ENCODE results near the gene SFMBT2.
"Not testable (repeated sequence)": the region's sequence is repeated elsewhere in the genome, so short reads cannot be mapped to it uniquely, and the experiment has no call there.

Gene SFMBT2

DNA sequence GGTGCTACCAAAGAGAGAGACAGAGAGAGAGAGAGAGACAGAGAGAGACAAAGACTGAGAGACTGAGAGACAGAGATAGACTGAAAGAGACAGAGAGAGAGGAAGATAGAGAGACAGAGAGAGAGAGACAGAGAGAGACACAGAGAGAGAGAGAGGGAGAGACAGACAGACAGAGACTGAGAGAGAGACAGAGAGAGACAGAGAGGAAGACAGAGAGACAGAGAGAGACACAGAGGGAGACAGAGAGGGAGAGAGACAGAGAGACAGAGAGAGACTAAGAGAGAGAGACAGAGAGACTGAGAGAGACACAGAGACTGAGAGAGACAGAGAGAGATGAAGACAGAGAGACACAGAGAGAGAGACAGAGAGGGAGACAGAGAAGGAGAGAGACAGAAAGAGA lies 91.2 kb downstream of the SFMBT2 start:
- no peaks in the 10 kb centered on the region for H3K27me3 Mint-ChIP-seq
- peak overlapping the region; percentile 5 for H3K4me3 Mint-ChIP-seq
- peaks cover 59% of the 10 kb centered on the region for H3K4me1 Mint-ChIP-seq
- ATAC-seq = no peak
- peaks cover 14% of the 10 kb centered on the region for H3K9me3 Mint-ChIP-seq
- no peak for DNase-seq
- H3K36me3 Mint-ChIP-seq (ENCODE audit: low read depth) = peaks cover 52% of the 10 kb centered on the region
- H3K27ac Mint-ChIP-seq = peak overlapping the region; percentile 36

DNA sequence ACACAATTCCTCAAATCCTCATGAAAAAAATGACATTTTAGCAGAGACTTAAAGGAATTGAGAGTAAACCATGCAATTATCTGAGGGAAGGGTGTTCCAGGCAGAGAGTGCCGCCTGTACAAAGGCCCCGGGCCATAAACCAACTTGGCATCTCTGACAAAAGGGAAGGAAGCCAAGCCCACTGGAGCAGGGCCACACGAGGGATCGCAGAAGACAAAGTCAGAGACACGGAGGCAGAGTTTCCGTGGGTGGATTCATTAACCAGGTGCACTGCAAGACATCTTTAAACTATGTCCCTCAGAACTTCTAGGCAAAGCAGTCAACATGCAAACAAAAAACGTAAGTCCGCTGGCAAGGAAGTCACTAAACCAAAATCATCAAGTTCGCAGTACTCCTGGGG lies 92.0 kb downstream of the SFMBT2 start:
- Mint-ChIP-seq H3K4me3 (peak overlapping the region; percentile 3), H3K4me1 (peaks cover 66% of the 10 kb centered on the region), H3K9me3 (peaks cover 10% of the 10 kb centered on the region), H3K36me3 (ENCODE audit: low read depth) (peaks cover 44% of the 10 kb centered on the region), H3K27me3 (no peaks in the 10 kb centered on the region), H3K27ac (peak overlapping the region; percentile 7)
- DNase-seq = no peak
- ATAC-seq = no peak

GRCh38 chr10:7317786-7318446 lies 92.9 kb downstream of the SFMBT2 start:
- peaks cover 71% of the 10 kb centered on the region for H3K4me1 Mint-ChIP-seq
- ATAC-seq = no peak
- H3K4me3 Mint-ChIP-seq = no peak overlapping the region

GRCh38 chr10:7316839-7317238 lies 94.0 kb downstream of the SFMBT2 start:
- no peaks in the 10 kb centered on the region for H3K27me3 Mint-ChIP-seq
- ATAC-seq = no peak
- H3K36me3 Mint-ChIP-seq (ENCODE audit: low read depth) = peaks cover 40% of the 10 kb centered on the region
- H3K9me3 Mint-ChIP-seq = no peaks in the 10 kb centered on the region
- H3K4me3 Mint-ChIP-seq = no peak overlapping the region
- no peak for DNase-seq
- no peak overlapping the region for H3K27ac Mint-ChIP-seq
- H3K4me1 Mint-ChIP-seq = peaks cover 71% of the 10 kb centered on the region

More at GRCh38 chr10:7317786-7318446, 92.9 kb downstream of the SFMBT2 start:
- DNase-seq = no peak
- Mint-ChIP-seq H3K36me3 (ENCODE audit: low read depth) (peaks cover 50% of the 10 kb centered on the region), H3K27me3 (no peaks in the 10 kb centered on the region), H3K27ac (no peak overlapping the region), H3K9me3 (peaks cover 10% of the 10 kb centered on the region)

DNA sequence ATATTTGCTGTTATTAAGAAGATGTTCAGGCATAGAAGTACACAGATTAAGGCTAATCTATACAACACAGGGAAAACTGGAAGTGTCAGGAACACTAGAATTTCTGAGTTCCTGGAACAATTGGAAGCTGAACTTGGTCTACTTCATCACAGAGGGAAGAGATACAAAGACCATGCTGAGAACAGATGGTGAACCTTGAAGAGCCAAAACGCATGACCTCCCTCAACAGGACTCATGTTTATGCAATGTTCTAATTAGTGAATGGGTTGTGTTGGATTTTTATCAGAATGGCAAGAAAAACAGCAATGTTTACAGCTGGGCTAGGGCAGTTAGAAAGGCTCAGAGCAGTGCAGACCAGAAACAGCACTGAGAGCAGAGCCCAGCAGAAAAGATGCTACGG lies 94.9 kb downstream of the SFMBT2 start:
- Mint-ChIP-seq H3K27me3 (no peaks in the 10 kb centered on the region), H3K4me3 (no peak overlapping the region), H3K36me3 (ENCODE audit: low read depth) (peaks cover 36% of the 10 kb centered on the region), H3K9me3 (no peaks in the 10 kb centered on the region), H3K27ac (peak overlapping the region; percentile 11), H3K4me1 (peaks cover 71% of the 10 kb centered on the region)
- no peak for ATAC-seq
- DNase-seq = no peak

DNA sequence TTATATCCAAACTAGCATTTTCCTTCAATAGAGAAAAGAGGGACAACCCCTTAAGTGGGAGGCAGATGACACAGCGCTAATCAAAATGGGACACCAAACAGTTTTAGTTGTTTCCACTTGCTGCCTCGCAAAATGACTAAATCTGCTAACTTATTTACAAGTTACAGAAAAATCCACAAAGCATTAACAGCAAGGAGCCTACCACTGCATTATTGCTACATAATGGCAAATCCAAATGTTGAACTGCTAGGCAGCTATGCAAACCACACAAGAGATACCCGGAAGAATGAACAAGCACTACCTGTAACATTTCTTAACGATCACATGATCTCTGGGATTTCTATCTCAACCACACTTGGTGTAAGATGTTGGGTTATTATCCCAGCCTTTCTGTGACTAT lies 96.7 kb downstream of the SFMBT2 start:
- peaks cover 61% of the 10 kb centered on the region for H3K4me1 Mint-ChIP-seq
- peak overlapping the region; percentile 71 for H3K27ac Mint-ChIP-seq
- peak; percentile 29 for ATAC-seq
- no peaks in the 10 kb centered on the region for H3K9me3 Mint-ChIP-seq
- DNase-seq = no peak
- no peak overlapping the region for H3K4me3 Mint-ChIP-seq
- H3K27me3 Mint-ChIP-seq = no peaks in the 10 kb centered on the region
- H3K36me3 Mint-ChIP-seq (ENCODE audit: low read depth) = peaks cover 34% of the 10 kb centered on the region

GRCh38 chr10:7312488-7312857 lies 98.4 kb downstream of the SFMBT2 start:
- ATAC-seq (no peak), DNase-seq (no peak)
- peaks cover 34% of the 10 kb centered on the region for H3K36me3 Mint-ChIP-seq (ENCODE audit: low read depth)
- H3K9me3 Mint-ChIP-seq = peaks cover under 1% of the 10 kb centered on the region
- peaks cover 49% of the 10 kb centered on the region for H3K4me1 Mint-ChIP-seq
- no peak overlapping the region for H3K4me3 Mint-ChIP-seq
- H3K27ac Mint-ChIP-seq = no peak overlapping the region
- no peaks in the 10 kb centered on the region for H3K27me3 Mint-ChIP-seq

DNA sequence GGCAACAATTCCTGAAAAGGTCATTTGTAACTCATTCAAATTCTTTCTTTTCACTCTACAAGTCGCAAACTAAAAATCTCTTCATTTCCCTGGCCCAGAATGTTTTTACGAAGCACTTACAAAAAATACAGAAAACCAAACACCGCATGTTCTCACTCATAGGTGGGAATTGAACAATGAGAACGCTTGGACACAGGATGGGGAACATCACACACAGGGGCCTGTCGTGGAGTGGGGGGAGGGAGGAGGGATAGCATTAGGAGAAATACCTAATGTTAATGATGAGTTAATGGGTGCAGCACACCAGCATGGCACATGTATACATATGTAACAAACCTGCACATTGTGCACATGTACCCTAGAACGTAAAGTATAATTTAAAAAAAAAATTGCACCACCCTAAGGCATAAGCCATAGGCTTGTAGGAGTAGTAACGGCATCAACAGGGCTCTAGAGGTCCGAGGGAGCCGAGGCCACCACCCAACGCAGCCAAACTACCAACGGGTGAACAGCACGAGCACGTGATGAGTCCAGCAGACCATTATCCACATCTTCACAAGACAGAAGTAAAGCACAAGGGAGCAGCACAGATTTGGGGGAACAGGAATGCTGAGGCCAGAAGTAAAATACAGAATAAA lies 98.9 kb downstream of the SFMBT2 start:
- H3K9me3 Mint-ChIP-seq, DNase-seq, ATAC-seq, H3K27ac Mint-ChIP-seq, H3K27me3 Mint-ChIP-seq, H3K4me3 Mint-ChIP-seq: not testable (repeated sequence)
- Mint-ChIP-seq H3K36me3 (ENCODE audit: low read depth) (peaks cover 31% of the 10 kb centered on the region), H3K4me1 (peaks cover 51% of the 10 kb centered on the region)

GRCh38 chr10:7311218-7311849 lies 99.5 kb downstream of the SFMBT2 start:
- no peak for DNase-seq
- Mint-ChIP-seq H3K9me3 (peaks cover 5% of the 10 kb centered on the region), H3K4me1 (peaks cover 48% of the 10 kb centered on the region), H3K36me3 (ENCODE audit: low read depth) (peaks cover 29% of the 10 kb centered on the region), H3K27ac (no peak overlapping the region), H3K27me3 (no peaks in the 10 kb centered on the region), H3K4me3 (no peak overlapping the region)
- no peak for ATAC-seq

DNA sequence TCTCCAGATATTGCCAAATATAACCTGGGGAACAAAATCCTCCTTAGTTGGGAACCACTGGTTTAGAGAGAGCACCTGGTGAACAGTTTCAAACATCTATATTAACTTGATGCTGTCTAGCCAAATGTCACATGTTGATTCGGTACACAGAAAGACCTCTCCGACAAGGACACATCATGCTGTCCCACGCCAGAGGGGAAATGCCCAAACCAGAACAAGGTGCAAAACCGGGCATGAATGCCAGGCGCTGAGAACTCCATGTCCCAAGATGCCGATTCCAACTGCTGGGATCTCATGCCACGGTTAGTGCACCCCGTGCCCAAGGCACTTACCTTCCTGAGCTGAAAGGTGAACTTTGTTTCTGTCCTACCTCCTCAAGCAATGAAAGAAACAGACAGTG lies 100.8 kb downstream of the SFMBT2 start:
- DNase-seq = no peak
- Mint-ChIP-seq H3K4me3 (no peak overlapping the region), H3K36me3 (ENCODE audit: low read depth) (peaks cover 33% of the 10 kb centered on the region), H3K27me3 (no peaks in the 10 kb centered on the region), H3K9me3 (peaks cover 5% of the 10 kb centered on the region), H3K4me1 (peaks cover 48% of the 10 kb centered on the region), H3K27ac (no peak overlapping the region)
- ATAC-seq = no peak

DNA sequence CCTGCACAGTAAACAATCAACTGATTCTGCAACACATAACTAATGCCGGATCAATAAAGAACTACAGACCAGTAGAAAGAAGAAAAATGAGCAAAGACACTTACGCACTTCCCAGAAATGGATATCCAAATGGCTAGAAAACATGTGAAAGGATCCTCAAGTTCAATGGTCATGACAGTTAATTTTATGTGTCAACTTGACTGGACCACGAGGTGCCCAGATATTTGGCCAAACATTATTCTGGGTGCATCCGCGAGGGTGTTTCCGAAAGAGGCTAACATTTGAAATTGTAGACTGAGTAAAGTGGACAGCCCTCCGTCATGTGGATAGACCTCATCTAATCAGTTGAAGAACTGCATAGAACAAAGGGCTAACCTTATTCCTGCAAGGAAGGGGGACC lies 102.0 kb downstream of the SFMBT2 start:
- ATAC-seq (no peak), DNase-seq (no peak)
- Mint-ChIP-seq H3K4me3 (no peak overlapping the region), H3K27ac (no peak overlapping the region), H3K4me1 (peaks cover 45% of the 10 kb centered on the region), H3K27me3 (no peaks in the 10 kb centered on the region), H3K9me3 (peaks cover 5% of the 10 kb centered on the region), H3K36me3 (ENCODE audit: low read depth) (peaks cover 33% of the 10 kb centered on the region)

DNA sequence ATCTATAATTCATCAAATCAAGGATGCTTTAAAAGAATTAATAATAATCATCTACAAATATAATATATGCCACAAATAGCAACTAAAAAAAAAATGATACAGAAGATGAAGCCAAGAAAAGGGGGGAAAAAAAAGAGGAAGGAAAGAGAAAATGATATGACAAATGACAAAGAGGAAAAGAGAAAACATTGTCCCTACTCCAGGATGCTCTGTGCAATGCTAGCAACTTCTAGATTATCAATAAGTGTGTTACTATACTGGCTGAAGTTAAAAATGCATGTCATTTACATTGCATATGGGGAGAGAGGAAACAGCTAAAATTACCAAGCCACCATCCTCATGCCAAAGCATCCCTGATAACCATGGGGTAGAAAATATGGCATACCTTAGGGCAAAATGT lies 104.2 kb downstream of the SFMBT2 start:
- no peak overlapping the region for H3K4me3 Mint-ChIP-seq

GRCh38 chr10:7306147-7306546 lies 104.7 kb downstream of the SFMBT2 start:
- DNase-seq = no peak
- no peak for ATAC-seq
- Mint-ChIP-seq H3K27ac (no peak overlapping the region), H3K36me3 (ENCODE audit: low read depth) (peaks cover 37% of the 10 kb centered on the region), H3K4me1 (peaks cover 64% of the 10 kb centered on the region), H3K9me3 (peaks cover 5% of the 10 kb centered on the region), H3K27me3 (no peaks in the 10 kb centered on the region), H3K4me3 (no peak overlapping the region)

More for the DNA sequence above, 104.2 kb downstream of the SFMBT2 start:
- Mint-ChIP-seq H3K4me1 (peaks cover 59% of the 10 kb centered on the region), H3K27me3 (no peaks in the 10 kb centered on the region), H3K36me3 (ENCODE audit: low read depth) (peaks cover 35% of the 10 kb centered on the region), H3K9me3 (peaks cover 5% of the 10 kb centered on the region), H3K27ac (no peak overlapping the region)
- ATAC-seq (no peak), DNase-seq (no peak)

DNA sequence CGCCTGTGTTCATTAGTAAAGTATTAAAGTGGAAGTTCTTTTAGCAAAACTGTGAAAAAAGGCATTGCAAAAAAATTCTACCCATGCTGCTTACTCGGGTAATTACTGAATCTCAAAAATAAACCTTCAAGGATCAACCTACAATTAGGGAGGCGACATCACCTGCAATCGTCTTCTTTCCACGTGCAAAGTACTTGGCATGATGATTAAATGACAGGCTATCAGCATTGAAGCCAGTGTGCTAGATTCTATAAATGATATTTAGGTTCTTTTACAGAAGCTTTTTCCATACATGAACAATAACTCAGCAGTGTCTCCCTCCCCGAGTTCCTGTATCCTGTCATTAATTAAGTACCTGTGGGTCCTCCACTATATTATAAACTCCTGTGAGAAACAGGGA lies 105.8 kb downstream of the SFMBT2 start:
- DNase-seq = no peak
- H3K9me3 Mint-ChIP-seq = peaks cover 5% of the 10 kb centered on the region
- H3K27me3 Mint-ChIP-seq = no peaks in the 10 kb centered on the region
- H3K4me3 Mint-ChIP-seq = no peak overlapping the region
- no peak for ATAC-seq
- H3K36me3 Mint-ChIP-seq (ENCODE audit: low read depth) = peaks cover 40% of the 10 kb centered on the region
- H3K4me1 Mint-ChIP-seq = peaks cover 70% of the 10 kb centered on the region
- H3K27ac Mint-ChIP-seq = no peak overlapping the region

GRCh38 chr10:7304110-7304509 lies 106.7 kb downstream of the SFMBT2 start:
- no peak for ATAC-seq
- peaks cover 5% of the 10 kb centered on the region for H3K9me3 Mint-ChIP-seq
- no peak overlapping the region for H3K4me3 Mint-ChIP-seq
- peaks cover 46% of the 10 kb centered on the region for H3K36me3 Mint-ChIP-seq (ENCODE audit: low read depth)
- no peak for DNase-seq
- peak overlapping the region; percentile 57 for H3K27ac Mint-ChIP-seq
- H3K27me3 Mint-ChIP-seq = no peaks in the 10 kb centered on the region
- H3K4me1 Mint-ChIP-seq = peaks cover 77% of the 10 kb centered on the region
